ENCODE data around the gene PARP6. TPM values are rescaled to one million over a fixed set of nuclear protein-coding genes. Genes with fewer than 3 reads are reported as not detected.

The PARP6 gene
- total and polyA plus RNA-seq, 9 of the 15 experiments (the other 6 are each of a cell fraction or from before 2014, with no cell fraction given), result 14.8 to 83.2 (median 28.3) TPM

DNA sequence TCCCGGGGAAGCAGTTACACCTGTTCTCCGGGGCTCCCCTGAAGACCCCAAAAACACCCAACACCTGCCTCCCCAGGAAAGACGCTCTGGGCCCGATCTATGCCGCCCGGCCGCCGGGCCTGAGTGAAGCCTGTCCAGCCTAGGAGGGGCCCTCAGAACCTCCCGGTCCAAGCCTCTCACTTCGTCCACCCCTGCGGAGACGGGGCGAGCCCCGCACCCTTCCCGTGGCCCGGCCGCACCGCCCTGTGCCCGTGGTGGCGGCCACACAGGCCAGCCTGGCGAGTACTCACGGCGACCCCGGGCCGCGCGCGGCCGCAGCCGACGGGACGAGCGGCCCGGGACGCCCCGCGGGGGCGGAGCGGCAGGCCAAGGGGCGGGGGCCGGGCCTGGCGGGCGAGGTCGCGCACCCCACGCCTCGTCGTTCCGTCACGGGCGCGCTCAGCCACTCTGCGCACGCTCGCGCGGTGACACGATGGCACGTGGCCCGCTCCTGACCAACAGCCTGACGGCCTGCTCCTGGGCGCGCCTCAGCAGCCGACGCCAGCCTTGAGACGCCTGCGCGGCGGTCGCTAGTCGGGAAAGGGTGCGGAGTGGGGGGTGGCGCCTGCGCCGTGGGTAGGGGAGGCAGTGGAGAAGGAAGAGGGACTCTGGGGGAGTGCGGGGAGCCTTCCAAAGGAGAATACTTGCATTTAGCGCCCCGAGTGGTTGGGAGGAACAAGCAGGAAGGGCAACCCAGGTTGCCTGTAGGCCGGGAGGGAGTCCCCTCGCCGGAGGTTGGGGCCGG lies at the start of gene PARP6 (continued):
- TF ChIP-seq ETV5 (CRISPR knock-in tag; IDR thresholded peaks at IDR 0.05; ENCODE audit: low read depth) (no peak; the same call in 1 of the 2 replicates), ZC3H4 (CRISPR knock-in tag; IDR thresholded peaks at IDR 0.05; ENCODE audit: borderline replicate concordance) (0 out of 2 replicates have a peak, but pooled peaks have one; percentile 48), TRIM28 (IDR thresholded peaks at IDR 0.05) (no peak), FIP1L1 (IDR thresholded peaks at IDR 0.05; ENCODE audit: low read depth, low read length, poor library complexity, severe bottlenecking) (no peak), HNRNPK (IDR thresholded peaks at IDR 0.05; ENCODE audit: low read depth, low read length, poor library complexity, severe bottlenecking) (no peak), PHB (CRISPR knock-in tag; IDR thresholded peaks at IDR 0.05) (no peak), BRCA1 (IDR thresholded peaks at IDR 0.05) (no peak), BRCA1 (CRISPR knock-in tag; IDR thresholded peaks at IDR 0.05) (no peak), WHSC1 (IDR thresholded peaks at IDR 0.05; ENCODE audit: low read length) (no peak), HIVEP1 (CRISPR knock-in tag; IDR thresholded peaks at IDR 0.05) (no peak), TBP (optimal IDR thresholded peaks at IDR 0.05; ENCODE audit: low read depth, low read length) (peak; percentile 51), ZFP1 (CRISPR knock-in tag; IDR thresholded peaks at IDR 0.05) (no peak), RBFOX2 (IDR thresholded peaks at IDR 0.05; ENCODE audit: low read depth, low read length) (peak; percentile 85), ZNF232 (CRISPR knock-in tag; IDR thresholded peaks at IDR 0.05) (no peak), ELF1 (tag; IDR thresholded peaks at IDR 0.05) (peak; percentile 55; the same call in 1 of the 2 replicates), EP400 (IDR thresholded peaks at IDR 0.05) (peak; percentile 67; the same call in 1 of the 2 replicates), MCM7 (IDR thresholded peaks at IDR 0.05) (no peak), NCOA2 (IDR thresholded peaks at IDR 0.05; ENCODE audit: partially characterized antibody in 2 of 2) (no peak), FUS (optimal IDR thresholded peaks at IDR 0.05; ENCODE audit: low read depth, low read length) (no peak), FOXA1 (IDR thresholded peaks at IDR 0.05; ENCODE audit: borderline replicate concordance) (no peak), DACH1 (IDR thresholded peaks at IDR 0.05; ENCODE audit: partially characterized antibody) (no peak), ZNF41 (CRISPR knock-in tag; conservative IDR thresholded peaks at IDR 0.05) (no peak), ZNF445 (CRISPR knock-in tag; IDR thresholded peaks at IDR 0.05; ENCODE audit: low read depth) (no peak), ESRRB (CRISPR knock-in tag; IDR thresholded peaks at IDR 0.05; ENCODE audit: borderline replicate concordance) (no peak), ZNF384 (IDR thresholded peaks at IDR 0.05; ENCODE audit: low read depth, low read length) (no peak), MAZ (CRISPR knock-in tag; conservative IDR thresholded peaks at IDR 0.05 in 1 of 2, IDR thresholded peaks at IDR 0.05 in 1 of 2) (peak; percentile 82 to 85; a peak in 3 of 4 replicates), NCOA1 (IDR thresholded peaks at IDR 0.05; ENCODE audit: low read depth) (no peak), RB1 (IDR thresholded peaks at IDR 0.05; ENCODE audit: low read depth) (peak; percentile 64)
- TF ChIP-seq, protein P1, sequence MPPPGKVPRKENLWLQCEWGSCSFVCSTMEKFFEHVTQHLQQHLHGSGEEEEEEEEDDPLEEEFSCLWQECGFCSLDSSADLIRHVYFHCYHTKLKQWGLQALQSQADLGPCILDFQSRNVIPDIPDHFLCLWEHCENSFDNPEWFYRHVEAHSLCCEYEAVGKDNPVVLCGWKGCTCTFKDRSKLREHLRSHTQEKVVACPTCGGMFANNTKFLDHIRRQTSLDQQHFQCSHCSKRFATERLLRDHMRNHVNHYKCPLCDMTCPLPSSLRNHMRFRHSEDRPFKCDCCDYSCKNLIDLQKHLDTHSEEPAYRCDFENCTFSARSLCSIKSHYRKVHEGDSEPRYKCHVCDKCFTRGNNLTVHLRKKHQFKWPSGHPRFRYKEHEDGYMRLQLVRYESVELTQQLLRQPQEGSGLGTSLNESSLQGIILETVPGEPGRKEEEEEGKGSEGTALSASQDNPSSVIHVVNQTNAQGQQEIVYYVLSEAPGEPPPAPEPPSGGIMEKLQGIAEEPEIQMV (tag; conservative IDR thresholded peaks at IDR 0.05; ENCODE audit: low read depth), result no peak
- TF ChIP-seq, protein P2, sequence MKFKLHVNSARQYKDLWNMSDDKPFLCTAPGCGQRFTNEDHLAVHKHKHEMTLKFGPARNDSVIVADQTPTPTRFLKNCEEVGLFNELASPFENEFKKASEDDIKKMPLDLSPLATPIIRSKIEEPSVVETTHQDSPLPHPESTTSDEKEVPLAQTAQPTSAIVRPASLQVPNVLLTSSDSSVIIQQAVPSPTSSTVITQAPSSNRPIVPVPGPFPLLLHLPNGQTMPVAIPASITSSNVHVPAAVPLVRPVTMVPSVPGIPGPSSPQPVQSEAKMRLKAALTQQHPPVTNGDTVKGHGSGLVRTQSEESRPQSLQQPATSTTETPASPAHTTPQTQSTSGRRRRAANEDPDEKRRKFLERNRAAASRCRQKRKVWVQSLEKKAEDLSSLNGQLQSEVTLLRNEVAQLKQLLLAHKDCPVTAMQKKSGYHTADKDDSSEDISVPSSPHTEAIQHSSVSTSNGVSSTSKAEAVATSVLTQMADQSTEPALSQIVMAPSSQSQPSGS (CRISPR knock-in tag; IDR thresholded peaks at IDR 0.05), result no peak
